ENCODE data around the gene GRK2. TPM values are rescaled to one million over a fixed set of nuclear protein-coding genes. Genes with fewer than 3 reads are reported as not detected.
A peak's percentile ranks its signal among the peaks of the same experiment; 100 is the strongest.

Gene GRK2
- total and polyA plus RNA-seq, 2 donors (not counting 3 experiments of a cell fraction or from before 2014, with no cell fraction given) = 57.9 to 62.3 TPM

- FAIRE-seq (peak; percentile 24), DNase-seq (ENCODE audit: low read depth, low spot score) (peak; percentile 19)
- peaks cover 24% of the 10 kb centered on the region for H3K79me2 ChIP-seq (ENCODE audit: control insufficient read depth, insufficient read depth, low read length)
- peak overlapping the region; percentile 17 for H3K9ac ChIP-seq (replicated peaks; ENCODE audit: extremely low read depth, insufficient read depth, low read length)
- H3K4me2 ChIP-seq (ENCODE audit: insufficient read depth, low read length) = peak overlapping the region; percentile 50
- peak overlapping the region; percentile 17 for H2AFZ ChIP-seq (ENCODE audit: low read depth, low read length)
- H3K27ac ChIP-seq (ENCODE audit: insufficient read depth, low read depth, low read length) = peak overlapping the region; percentile 11
- no peaks in the 10 kb centered on the region for H4K20me1 ChIP-seq (replicated peaks; ENCODE audit: control insufficient read depth, extremely low read depth, insufficient read depth, low read length)
- peak overlapping the region; percentile 57 to 65 (median 60) for H3K4me3 ChIP-seq (replicated peaks in 1 of 3; ENCODE audit: insufficient read depth in 1 of 3, low read depth in 1 of 3, low read length in 3 of 3)
- H3K27me3 ChIP-seq (ENCODE audit: control insufficient read depth in 2 of 2, insufficient read depth in 2 of 2, low read length in 2 of 2) = no peaks in the 10 kb centered on the region
- TF ChIP-seq GATA2 (IDR thresholded peaks at IDR 0.05; ENCODE audit: insufficient read depth, insufficient read length, low read depth, low read length) (no peak), MAX (IDR thresholded peaks at IDR 0.05; ENCODE audit: insufficient read depth, insufficient read length) (no peak), POLR2AphosphoS5 (IDR thresholded peaks at IDR 0.05; ENCODE audit: insufficient read depth, low read depth, low read length) (no peak), POLR2A (IDR thresholded peaks at IDR 0.05; ENCODE audit: low read depth, low read length) (no peak), CTCF (IDR thresholded peaks at IDR 0.05; ENCODE audit: extremely low read depth in 1 of 2, insufficient read depth in 1 of 2, low read depth in 1 of 2, low read length in 2 of 2) (no peak), JUN (IDR thresholded peaks at IDR 0.05; ENCODE audit: borderline replicate concordance, insufficient read depth, insufficient read length, low read depth) (no peak), EZH2 (IDR thresholded peaks at IDR 0.05; ENCODE audit: borderline replicate concordance, low read depth, low read length, severe bottlenecking) (no peak), FOS (IDR thresholded peaks at IDR 0.05; ENCODE audit: borderline replicate concordance, insufficient read depth, low read length) (no peak), MYC (IDR thresholded peaks at IDR 0.05; ENCODE audit: low read depth, low read length) (no peak)
- no TSS peak for BruUV-seq (replicated peaks)
- dilution Hi-C loops (cut with MboI; ENCODE audit: extremely low pct_ligation_motif_present, low sequenced_read_pairs) = no loop called here
- POLR2A ChIA-PET = interaction anchor here (2.5 kb wide), 1 partner anchor 12 kb away, joined by 9 read pairs; no protein-coding TSS in a partner anchor
- CTCF ChIA-PET = interaction anchor here (1.3 to 3.0 kb wide), 8 partner anchors 12 to 66 kb away, joined by 3 to 32 read pairs (median 7); partner anchors contain the start of gene SSH3
- peaks cover 1 to 17% of the 10 kb centered on the region in 2 experiments for H3K36me3 ChIP-seq (ENCODE audit: control insufficient read depth in 2 of 2, extremely low read depth in 1 of 2, insufficient read depth in 2 of 2, low read length in 2 of 2)
- H3K9me3 ChIP-seq (replicated peaks; ENCODE audit: control insufficient read depth, insufficient read depth, low read length) = no peaks in the 10 kb centered on the region
- H3K4me1 ChIP-seq (ENCODE audit: control insufficient read depth, extremely low read depth, insufficient read depth, low read length) = peaks cover 22% of the 10 kb centered on the region
- H3K9me1 ChIP-seq (replicated peaks; ENCODE audit: control insufficient read depth, extremely low read depth, insufficient read depth, low read length) = no peaks in the 10 kb centered on the region
- intact Hi-C loops (cut with micrococcal nuclease) = loop anchor here (2.0 kb wide), 1 partner anchor 13 kb away; the partner anchor contains the start of gene SSH3
Observed at GRCh38 chr11:67289651-67290479, 23.6 kb downstream of the GRK2 start.
